ENCODE results near the gene CDKL4.
A peak's percentile ranks its signal among the peaks of the same experiment; 100 is the strongest.
"Not testable (repeated sequence)": the region's sequence is repeated elsewhere in the genome, so short reads cannot be mapped to it uniquely, and the experiment has no call there.

Gene CDKL4

DNA sequence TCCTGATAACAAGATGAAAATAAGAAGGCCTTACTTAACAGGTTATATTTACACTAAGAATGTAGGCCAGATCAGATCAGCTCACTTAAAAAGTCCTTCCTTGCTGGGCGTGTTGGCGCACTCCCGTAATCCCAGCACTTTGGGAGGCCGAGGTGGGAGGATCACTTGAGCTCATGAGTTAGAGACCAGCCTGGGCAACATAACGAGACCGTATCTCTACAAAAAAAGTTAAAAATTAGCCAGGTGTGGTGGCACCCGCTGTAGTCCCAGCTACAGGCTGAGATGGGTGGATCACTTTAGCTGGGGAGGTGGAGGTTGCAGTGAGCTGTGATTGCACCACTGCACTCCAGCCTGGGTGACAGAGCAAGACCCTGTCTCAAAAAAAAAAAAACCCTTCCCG is 69.7 kb downstream of the CDKL4 start:
- H3K27me3 ChIP-seq (ENCODE audit: control insufficient read depth in 1 of 2, insufficient read depth in 2 of 2, low read length in 2 of 2): no peaks in the 10 kb centered on the region
- no peak overlapping the region for H3K27ac ChIP-seq (ENCODE audit: low read depth, low read length)
- H3K36me3 ChIP-seq (ENCODE audit: insufficient read depth, low read length): no peaks in the 10 kb centered on the region
- H3K4me1 ChIP-seq (ENCODE audit: insufficient read depth, low read length): no peaks in the 10 kb centered on the region
- no peak overlapping the region for H3K9ac ChIP-seq (ENCODE audit: low read length)
- H3K9me3 ChIP-seq (ENCODE audit: low read length): no peaks in the 10 kb centered on the region
- H3K4me3 ChIP-seq (ENCODE audit: low read depth in 1 of 2, low read length in 2 of 2): no peak overlapping the region

DNA sequence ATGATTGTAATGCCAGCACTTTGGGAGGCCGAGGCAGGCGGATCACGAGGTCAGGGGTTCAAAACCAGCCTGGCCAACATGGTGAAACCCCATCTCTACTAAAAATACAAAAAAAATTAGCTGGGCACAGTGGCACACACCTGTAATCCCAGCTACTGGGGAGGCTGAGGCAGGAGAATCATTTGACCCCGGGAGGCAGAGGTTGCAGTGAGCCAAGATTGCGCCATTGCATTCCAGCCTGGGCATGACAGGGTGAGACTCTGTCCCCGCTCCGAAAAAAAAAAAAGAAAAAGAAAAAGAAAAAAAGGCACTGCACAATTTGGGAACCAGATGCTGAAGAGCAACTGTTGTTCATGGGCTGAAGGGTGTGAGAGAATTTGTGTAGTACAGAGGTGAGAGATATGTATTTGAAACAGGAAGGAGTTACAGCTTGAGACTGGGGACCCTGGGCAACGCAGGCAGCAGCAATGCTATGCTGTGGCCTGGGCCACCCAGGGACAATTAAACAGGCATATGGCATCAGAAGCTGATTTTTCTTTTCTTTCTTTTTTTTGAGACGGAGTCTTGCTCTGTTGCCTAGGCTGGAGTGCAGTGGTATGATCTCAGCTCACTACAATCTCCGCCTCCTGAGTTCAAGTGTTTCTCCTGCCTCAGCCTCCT is 71.6 kb downstream of the CDKL4 start:
- H3K27ac ChIP-seq (ENCODE audit: low read depth, low read length); H3K27me3 ChIP-seq (ENCODE audit: control insufficient read depth in 1 of 2, insufficient read depth in 2 of 2, low read length in 2 of 2); H3K4me1 ChIP-seq (ENCODE audit: insufficient read depth, low read length); H3K36me3 ChIP-seq (ENCODE audit: insufficient read depth, low read length); H3K4me3 ChIP-seq (ENCODE audit: low read depth in 1 of 2, low read length in 2 of 2); H3K9me3 ChIP-seq (ENCODE audit: low read length); H3K9ac ChIP-seq (ENCODE audit: low read length): not testable (repeated sequence)

DNA sequence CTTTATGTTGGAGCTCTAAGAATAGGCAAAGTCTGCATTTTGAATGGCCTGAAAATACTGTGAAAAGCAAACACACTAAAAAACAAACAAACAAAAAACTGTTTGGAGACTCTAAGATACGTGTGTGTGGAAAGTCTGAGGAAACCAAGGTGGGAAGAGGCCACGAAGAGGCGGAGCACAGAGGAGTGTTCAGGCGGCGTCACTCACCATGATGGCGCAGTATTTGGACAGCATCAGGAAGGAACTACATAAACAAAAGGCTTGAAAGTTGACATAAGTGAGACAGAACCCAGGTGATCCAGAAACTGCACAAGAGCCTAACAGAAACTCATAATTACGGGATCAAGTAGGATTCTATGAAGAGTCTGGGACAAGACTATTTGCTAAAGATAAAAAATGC is 72.1 kb downstream of the CDKL4 start:
- no peaks in the 10 kb centered on the region for H3K36me3 ChIP-seq (ENCODE audit: insufficient read depth, low read length)
- H3K9me3 ChIP-seq (ENCODE audit: low read length): no peaks in the 10 kb centered on the region
- H3K4me3 ChIP-seq (ENCODE audit: low read depth in 1 of 2, low read length in 2 of 2): no peak overlapping the region
- no peaks in the 10 kb centered on the region for H3K27me3 ChIP-seq (ENCODE audit: control insufficient read depth in 1 of 2, insufficient read depth in 2 of 2, low read length in 2 of 2)
- H3K9ac ChIP-seq (ENCODE audit: low read length): no peak overlapping the region
- H3K4me1 ChIP-seq (ENCODE audit: insufficient read depth, low read length): no peaks in the 10 kb centered on the region
- H3K27ac ChIP-seq (ENCODE audit: low read depth, low read length): no peak overlapping the region

GRCh38 chr2:39164089-39164488 is 79.7 kb downstream of the CDKL4 start:
- Histone ChIP-seq H3K27me3 (ENCODE audit: control insufficient read depth in 1 of 2, insufficient read depth in 2 of 2, low read length in 2 of 2) (no peaks in the 10 kb centered on the region), H3K4me1 (ENCODE audit: insufficient read depth, low read length) (peaks cover 5% of the 10 kb centered on the region), H3K27ac (ENCODE audit: low read depth, low read length) (no peak overlapping the region), H3K36me3 (ENCODE audit: insufficient read depth, low read length) (no peaks in the 10 kb centered on the region), H3K9me3 (ENCODE audit: low read length) (no peaks in the 10 kb centered on the region), H3K9ac (ENCODE audit: low read length) (no peak overlapping the region), H3K4me3 (ENCODE audit: low read depth in 1 of 2, low read length in 2 of 2) (no peak overlapping the region)

DNA sequence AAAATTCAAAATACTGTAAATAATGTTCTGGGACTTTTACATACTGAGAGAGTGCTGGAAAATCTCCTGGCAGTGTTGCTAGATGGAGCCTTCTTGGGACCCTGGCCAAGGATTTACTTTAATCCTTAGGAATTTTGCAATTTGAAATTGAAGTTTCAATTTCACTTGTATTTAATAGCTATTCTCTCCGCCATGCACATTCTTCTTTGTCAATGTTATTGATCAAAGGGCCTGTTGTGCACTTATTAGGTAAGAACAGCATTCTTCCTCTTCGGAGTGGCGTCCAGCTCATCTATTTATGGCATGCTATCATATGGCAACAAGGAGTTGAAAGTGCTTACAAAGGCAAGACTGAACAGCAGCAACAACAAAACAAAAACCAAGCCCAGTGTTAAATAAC is 82.8 kb downstream of the CDKL4 start:
- no peaks in the 10 kb centered on the region for H3K9me3 ChIP-seq (ENCODE audit: low read length)
- peaks cover 5% of the 10 kb centered on the region for H3K4me1 ChIP-seq (ENCODE audit: insufficient read depth, low read length)
- H3K27me3 ChIP-seq (ENCODE audit: control insufficient read depth in 1 of 2, insufficient read depth in 2 of 2, low read length in 2 of 2): no peaks in the 10 kb centered on the region
- H3K36me3 ChIP-seq (ENCODE audit: insufficient read depth, low read length): no peaks in the 10 kb centered on the region
- H3K4me3 ChIP-seq (ENCODE audit: low read depth in 1 of 2, low read length in 2 of 2): peak overlapping the region; percentile 12 to 21
- no peak overlapping the region for H3K9ac ChIP-seq (ENCODE audit: low read length)
- no peak overlapping the region for H3K27ac ChIP-seq (ENCODE audit: low read depth, low read length)

DNA sequence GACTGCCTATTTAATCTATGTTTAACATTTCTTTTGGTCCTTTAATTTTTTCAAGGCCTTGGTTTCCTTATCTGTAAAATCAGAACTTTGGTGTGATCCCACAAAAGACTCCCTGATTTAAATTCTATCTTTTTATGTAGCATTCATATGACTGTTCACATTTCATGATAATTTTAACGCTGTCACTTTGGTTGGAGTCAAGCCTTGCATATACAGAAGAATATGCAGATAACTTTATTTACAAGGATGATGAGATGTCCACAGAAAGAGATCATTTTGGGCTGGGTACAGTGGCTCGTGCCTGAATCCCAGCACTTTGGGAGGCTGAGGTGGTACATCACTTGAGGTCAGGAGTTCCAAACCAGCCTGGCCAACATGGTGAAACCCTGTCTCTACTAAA is 84.5 kb downstream of the CDKL4 start:
- Histone ChIP-seq H3K9me3 (ENCODE audit: low read length) (no peaks in the 10 kb centered on the region), H3K27me3 (ENCODE audit: control insufficient read depth in 1 of 2, insufficient read depth in 2 of 2, low read length in 2 of 2) (no peaks in the 10 kb centered on the region), H3K4me1 (ENCODE audit: insufficient read depth, low read length) (peaks cover 5% of the 10 kb centered on the region), H3K9ac (ENCODE audit: low read length) (no peak overlapping the region), H3K27ac (ENCODE audit: low read depth, low read length) (no peak overlapping the region), H3K36me3 (ENCODE audit: insufficient read depth, low read length) (no peaks in the 10 kb centered on the region), H3K4me3 (ENCODE audit: low read depth in 1 of 2, low read length in 2 of 2) (no peak overlapping the region)

DNA sequence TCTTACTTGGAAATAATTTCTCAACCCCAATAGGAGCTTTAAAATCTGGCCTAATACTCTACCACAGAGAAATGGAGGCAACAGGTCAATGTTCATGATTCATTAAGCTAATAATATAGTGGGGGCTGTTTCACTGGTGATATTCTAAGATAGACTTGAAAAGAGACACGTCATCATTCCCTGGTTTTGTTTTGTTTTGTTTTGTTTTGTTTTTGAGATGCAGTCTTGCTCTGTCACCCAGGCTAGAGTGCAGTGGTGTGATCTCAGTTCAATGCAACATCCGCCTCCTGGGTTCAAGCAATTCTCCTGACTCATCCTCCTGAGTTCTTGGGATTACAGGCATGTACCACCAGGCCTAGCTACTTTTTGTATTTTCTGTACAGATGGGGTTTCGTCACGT is 85.4 kb downstream of the CDKL4 start:
- Histone ChIP-seq H3K4me3 (ENCODE audit: low read depth in 1 of 2, low read length in 2 of 2) (no peak overlapping the region), H3K9ac (ENCODE audit: low read length) (no peak overlapping the region), H3K4me1 (ENCODE audit: insufficient read depth, low read length) (peaks cover 5% of the 10 kb centered on the region), H3K9me3 (ENCODE audit: low read length) (no peaks in the 10 kb centered on the region), H3K27ac (ENCODE audit: low read depth, low read length) (no peak overlapping the region), H3K36me3 (ENCODE audit: insufficient read depth, low read length) (no peaks in the 10 kb centered on the region), H3K27me3 (ENCODE audit: control insufficient read depth in 1 of 2, insufficient read depth in 2 of 2, low read length in 2 of 2) (no peaks in the 10 kb centered on the region)

DNA sequence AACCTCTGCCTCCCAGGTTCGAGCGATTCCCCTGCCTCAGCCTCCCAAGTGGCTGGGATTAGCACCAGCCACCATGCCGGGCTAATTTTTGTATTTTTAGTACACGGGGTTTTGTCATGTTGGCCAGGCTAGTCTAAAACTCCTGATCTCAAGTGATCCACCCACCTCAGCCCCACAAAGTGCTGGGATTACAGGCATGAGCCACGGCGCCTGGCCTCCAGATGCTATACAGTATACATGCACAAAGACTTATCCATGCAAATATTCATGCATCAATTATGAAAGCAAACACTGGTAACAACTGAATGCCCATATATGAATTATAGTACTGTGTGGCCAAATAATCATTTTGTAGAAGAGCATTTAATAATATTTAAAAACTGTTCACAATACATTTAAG is 86.9 kb downstream of the CDKL4 start:
- no peaks in the 10 kb centered on the region for H3K36me3 ChIP-seq (ENCODE audit: insufficient read depth, low read length)
- H3K27ac ChIP-seq (ENCODE audit: low read depth, low read length): no peak overlapping the region
- H3K4me1 ChIP-seq (ENCODE audit: insufficient read depth, low read length): peaks cover 5% of the 10 kb centered on the region
- no peak overlapping the region for H3K4me3 ChIP-seq (ENCODE audit: low read depth in 1 of 2, low read length in 2 of 2)
- H3K9ac ChIP-seq (ENCODE audit: low read length): no peak overlapping the region
- H3K27me3 ChIP-seq (ENCODE audit: control insufficient read depth in 1 of 2, insufficient read depth in 2 of 2, low read length in 2 of 2): no peaks in the 10 kb centered on the region
- no peaks in the 10 kb centered on the region for H3K9me3 ChIP-seq (ENCODE audit: low read length)

DNA sequence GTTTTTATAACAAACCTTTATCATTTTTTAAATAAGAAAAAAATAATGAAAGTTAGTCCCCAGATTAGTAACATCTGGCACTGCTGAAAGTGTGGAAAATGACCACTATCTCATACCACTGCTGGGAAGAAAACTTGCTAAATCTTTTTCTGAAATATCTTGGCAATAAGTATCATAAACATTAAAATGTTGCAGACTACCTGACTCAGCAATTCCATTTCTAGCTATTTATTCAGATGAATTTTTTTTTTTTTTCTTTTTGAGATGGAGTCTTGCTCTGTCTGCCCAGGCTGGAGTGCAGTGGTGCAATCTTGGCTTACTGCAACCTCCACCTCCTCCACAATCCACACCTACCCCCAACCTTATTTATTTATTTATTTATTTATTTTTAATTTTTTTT is 87.7 kb downstream of the CDKL4 start:
- no peak overlapping the region for H3K27ac ChIP-seq (ENCODE audit: low read depth, low read length)
- no peak overlapping the region for H3K9ac ChIP-seq (ENCODE audit: low read length)
- H3K36me3 ChIP-seq (ENCODE audit: insufficient read depth, low read length): no peaks in the 10 kb centered on the region
- peaks cover 2% of the 10 kb centered on the region for H3K4me1 ChIP-seq (ENCODE audit: insufficient read depth, low read length)
- H3K27me3 ChIP-seq (ENCODE audit: control insufficient read depth in 1 of 2, insufficient read depth in 2 of 2, low read length in 2 of 2): no peaks in the 10 kb centered on the region
- no peak overlapping the region for H3K4me3 ChIP-seq (ENCODE audit: low read depth in 1 of 2, low read length in 2 of 2)
- H3K9me3 ChIP-seq (ENCODE audit: low read length): no peaks in the 10 kb centered on the region

GRCh38 chr2:39155573-39155972 is 88.2 kb downstream of the CDKL4 start:
- H3K9ac ChIP-seq (ENCODE audit: low read length); H3K9me3 ChIP-seq (ENCODE audit: low read length); H3K4me3 ChIP-seq (ENCODE audit: low read depth in 1 of 2, low read length in 2 of 2); H3K27ac ChIP-seq (ENCODE audit: low read depth, low read length); H3K4me1 ChIP-seq (ENCODE audit: insufficient read depth, low read length); H3K36me3 ChIP-seq (ENCODE audit: insufficient read depth, low read length); H3K27me3 ChIP-seq (ENCODE audit: control insufficient read depth in 1 of 2, insufficient read depth in 2 of 2, low read length in 2 of 2): not testable (repeated sequence)

GRCh38 chr2:39154944-39155343 is 88.8 kb downstream of the CDKL4 start:
- Histone ChIP-seq H3K27ac (ENCODE audit: low read depth, low read length) (no peak overlapping the region), H3K4me3 (ENCODE audit: low read depth in 1 of 2, low read length in 2 of 2) (no peak overlapping the region), H3K9ac (ENCODE audit: low read length) (no peak overlapping the region), H3K27me3 (ENCODE audit: control insufficient read depth in 1 of 2, insufficient read depth in 2 of 2, low read length in 2 of 2) (no peaks in the 10 kb centered on the region), H3K9me3 (ENCODE audit: low read length) (no peaks in the 10 kb centered on the region), H3K36me3 (ENCODE audit: insufficient read depth, low read length) (no peaks in the 10 kb centered on the region), H3K4me1 (ENCODE audit: insufficient read depth, low read length) (no peaks in the 10 kb centered on the region)

- Histone ChIP-seq H3K9me3 (ENCODE audit: low read length) (no peaks in the 10 kb centered on the region), H3K27ac (ENCODE audit: low read depth, low read length) (no peak overlapping the region), H3K27me3 (ENCODE audit: control insufficient read depth in 1 of 2, insufficient read depth in 2 of 2, low read length in 2 of 2) (no peaks in the 10 kb centered on the region), H3K4me3 (ENCODE audit: low read depth in 1 of 2, low read length in 2 of 2) (no peak overlapping the region), H3K9ac (ENCODE audit: low read length) (no peak overlapping the region), H3K4me1 (ENCODE audit: insufficient read depth, low read length) (no peaks in the 10 kb centered on the region), H3K36me3 (ENCODE audit: insufficient read depth, low read length) (no peaks in the 10 kb centered on the region)
Measured at GRCh38 chr2:39153312-39153711, 90.5 kb downstream of the CDKL4 start.

Data from muscle layer of colon (tissue), 2 donors.